NCI-H2171 treated with DMSO at 0.1 percent for 48 hours (cell line): ENCODE measurements around the gene GDA.
"Not testable (repeated sequence)": the region's sequence is repeated elsewhere in the genome, so short reads cannot be mapped to it uniquely, and the experiment has no call there.

Experiments
- DNase-seq: peaks from one replicate; lab custom pipeline; 2025; lab: John Stamatoyannopoulos, UW

The GDA gene

DNA sequence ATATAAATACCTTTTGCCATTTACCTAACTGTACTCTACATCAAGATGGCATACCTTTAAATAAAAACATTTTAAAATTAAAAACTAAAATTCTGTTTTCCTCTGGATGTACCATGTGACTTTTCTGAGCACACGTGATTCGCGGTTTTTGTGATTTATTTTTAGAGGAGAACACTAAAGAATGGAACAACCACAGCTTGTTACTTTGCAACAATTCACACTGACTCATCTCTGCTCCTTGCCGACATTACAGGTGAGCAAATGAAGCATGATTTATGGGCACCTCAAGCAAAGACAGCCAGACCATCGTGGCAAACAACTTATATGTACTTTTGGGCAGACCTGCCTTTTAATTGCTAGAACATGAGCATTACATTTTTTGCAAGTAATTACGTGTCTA is 61.3 kb downstream of the GDA start:
- no peak for DNase-seq

GRCh38 chr9:72211047-72211446 is 61.8 kb downstream of the GDA start:
- no peak for DNase-seq

DNA sequence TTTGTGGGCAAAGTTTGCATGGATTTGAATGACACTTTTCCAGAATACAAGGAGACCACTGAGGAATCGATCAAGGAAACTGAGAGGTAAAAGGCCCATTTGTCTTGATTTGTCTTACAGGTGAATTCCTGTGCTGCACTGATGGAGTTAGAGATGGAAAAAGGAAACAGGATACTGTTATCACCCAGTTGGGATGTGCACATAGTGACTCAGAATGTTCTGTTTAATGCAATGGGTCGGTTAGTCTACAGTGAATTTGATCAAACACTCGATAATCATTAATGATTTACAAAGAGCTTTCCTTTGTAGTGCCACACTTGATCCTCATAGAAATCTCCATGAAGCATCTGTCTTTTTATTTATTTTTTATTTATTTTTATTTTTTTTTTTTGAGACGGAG is 64.7 kb downstream of the GDA start:
- DNase-seq = no peak

GRCh38 chr9:72217306-72217842 is 68.1 kb downstream of the GDA start:
- DNase-seq = no peak

DNA sequence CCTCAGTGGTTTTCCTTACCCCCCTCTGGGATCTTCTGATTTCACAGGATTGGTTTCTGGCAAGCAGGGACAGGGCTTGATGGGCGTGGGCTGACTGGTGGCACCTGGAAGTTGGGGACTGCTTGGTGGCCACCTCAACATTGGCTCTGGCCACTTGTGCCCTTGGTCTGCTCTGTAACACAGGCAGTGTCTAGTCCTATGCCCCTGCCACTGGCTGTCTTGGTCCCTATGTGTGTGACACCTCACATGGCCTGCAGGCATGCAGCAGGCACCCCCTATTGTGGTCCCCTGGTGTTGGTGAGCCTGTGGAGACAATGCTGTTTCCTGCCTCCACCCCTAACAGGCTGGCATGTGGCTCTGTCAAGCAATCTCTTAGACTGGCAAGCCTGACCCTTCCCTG is 71.3 kb downstream of the GDA start:
- no peak for DNase-seq

DNA sequence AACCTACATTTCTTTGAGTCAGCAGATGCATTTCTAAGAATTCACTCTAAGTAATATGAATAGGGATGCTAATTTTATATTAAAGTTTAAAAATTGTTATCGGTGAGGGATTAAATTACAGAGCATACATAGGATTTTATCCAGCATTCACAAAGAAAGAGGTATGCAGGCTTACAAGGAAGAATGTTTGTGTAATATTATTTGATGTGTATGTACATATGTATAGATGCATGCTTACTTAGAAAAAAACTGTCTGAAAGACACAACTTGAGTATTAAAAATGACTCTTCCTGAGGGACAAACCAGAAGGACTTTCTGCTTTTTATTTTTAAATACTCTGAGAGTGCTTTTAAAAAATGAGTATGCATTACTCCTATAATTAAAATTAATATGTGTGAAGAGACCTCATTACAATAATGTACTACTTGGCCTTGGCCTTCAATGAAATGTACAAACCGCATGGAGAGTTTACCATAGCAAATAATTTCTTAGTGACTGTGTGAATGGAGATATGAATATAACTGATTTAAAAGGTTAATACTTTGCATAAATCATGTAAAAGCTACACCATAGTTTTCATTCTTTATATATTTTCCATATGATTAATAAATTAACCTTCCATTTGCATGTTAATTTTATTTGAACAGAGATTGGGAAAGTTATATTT is 77.0 kb downstream of the GDA start:
- no peak for DNase-seq

DNA sequence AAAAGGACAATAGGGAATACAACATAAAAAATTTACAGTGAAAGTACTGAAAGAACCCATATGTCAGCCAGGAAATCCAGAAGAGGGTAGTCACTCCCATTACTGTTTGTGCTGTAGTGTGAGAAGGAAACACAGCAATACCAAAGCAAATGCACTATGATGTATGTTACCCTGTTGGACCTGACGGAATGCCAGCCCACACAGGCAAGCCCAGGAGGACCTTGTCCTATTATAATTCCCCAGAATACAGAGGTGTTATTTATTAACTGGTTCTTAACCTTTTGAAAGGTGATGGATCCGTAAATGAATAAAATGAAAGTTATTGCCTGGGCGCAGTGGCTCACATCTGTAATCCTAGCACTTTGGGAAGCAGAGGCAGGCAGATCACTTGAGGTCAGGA is 79.0 kb downstream of the GDA start:
- no peak for DNase-seq

DNA sequence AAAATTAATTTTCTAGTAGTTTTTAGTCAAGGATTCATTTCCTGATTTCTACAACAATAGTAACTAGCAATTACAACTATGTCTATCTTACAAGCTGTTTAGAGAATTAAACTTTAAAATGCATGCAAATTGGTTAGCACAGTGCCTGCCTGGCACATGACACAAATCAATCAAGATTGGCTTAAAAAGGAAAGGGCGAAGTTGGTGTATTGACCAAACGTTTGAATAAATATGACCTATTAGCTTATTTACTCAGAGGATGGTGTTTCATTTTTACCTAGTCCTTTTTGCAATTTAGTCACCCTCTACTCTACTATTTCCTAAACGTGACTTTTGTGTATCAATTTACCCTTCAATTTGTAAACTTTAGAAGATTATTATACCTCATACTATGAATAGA is 83.5 kb downstream of the GDA start:
- no peak for DNase-seq

DNA sequence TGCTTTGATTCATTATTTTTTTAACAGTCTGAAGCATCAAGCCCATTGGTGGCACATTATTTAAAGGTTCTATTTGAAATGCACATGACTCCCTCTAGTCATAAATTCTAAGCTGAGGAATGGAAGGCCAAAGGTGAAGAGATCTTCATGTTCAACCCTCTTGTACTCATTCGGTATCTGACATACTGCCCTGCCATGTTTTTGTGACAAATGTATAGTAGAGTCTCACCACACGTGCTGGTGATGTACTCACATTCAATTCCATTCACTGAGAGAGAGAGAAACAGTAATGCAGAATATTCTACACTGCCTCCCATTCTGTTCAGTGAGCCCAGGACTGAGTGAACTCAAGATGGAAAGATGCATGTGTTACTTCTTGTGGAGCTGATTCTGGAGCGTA is 98.3 kb downstream of the GDA start:
- no peak for DNase-seq

DNA sequence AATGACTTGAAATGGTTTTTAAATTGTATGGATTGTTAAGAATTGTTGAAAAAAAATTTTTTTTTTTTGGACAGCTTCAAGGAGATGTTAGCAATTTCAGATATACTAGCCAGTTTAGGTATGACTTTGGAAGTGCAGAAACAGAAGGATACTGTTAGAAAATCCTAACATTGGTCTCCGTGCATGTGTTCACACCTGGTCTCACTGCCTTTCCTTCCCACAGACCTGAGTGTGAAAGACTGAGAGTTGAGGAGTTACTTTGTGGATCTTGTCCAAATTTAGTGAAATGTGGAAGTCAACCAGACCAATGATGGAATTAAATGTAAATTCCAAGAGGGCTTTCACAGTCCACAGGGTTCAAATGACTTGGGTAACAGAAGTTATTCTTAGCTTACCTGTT is 102.3 kb downstream of the GDA start:
- no peak for DNase-seq

GRCh38 chr9:72254901-72255545 is 105.8 kb downstream of the GDA start:
- no peak for DNase-seq

DNA sequence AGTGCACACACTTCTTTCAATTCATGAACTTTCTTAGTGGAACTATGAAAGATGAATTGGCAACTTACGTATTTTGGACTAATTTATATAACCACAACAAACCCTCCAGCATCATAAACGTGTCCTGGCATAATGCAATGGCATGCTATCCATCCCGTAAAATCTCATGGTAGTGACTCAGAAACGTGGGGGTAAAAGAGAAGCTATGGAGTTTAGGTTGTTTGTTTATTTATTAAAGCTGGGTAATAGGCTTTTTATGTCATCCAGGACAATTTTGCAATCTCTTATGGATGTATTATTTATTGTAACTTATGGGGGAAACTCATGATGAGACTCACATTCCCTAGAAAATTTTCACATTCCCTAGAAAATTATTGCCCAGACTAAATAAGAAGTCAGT is 106.3 kb downstream of the GDA start:
- no peak for DNase-seq

GRCh38 chr9:72256931-72257330 is 107.7 kb downstream of the GDA start:
- peak; percentile 87 for DNase-seq

DNA sequence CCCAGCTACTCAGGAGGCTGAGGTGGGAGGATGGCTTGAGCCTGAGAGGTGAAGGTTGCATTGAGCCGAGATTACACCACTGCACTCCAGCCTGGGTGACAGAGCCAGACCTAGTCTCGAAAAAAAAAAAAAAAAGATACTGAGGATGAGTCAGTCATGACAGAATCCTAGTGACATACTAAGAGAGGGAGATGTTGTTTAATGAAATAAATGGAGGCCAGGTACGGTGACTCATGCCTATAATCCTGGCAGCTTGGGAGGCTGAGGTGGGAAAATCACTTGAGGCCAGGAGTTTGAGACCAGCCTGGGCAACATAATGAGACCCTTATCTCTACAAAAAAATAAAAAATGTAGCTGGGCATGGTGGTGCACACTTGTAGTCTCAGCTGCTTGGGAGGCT is 108.6 kb downstream of the GDA start:
- no peak for DNase-seq

DNA sequence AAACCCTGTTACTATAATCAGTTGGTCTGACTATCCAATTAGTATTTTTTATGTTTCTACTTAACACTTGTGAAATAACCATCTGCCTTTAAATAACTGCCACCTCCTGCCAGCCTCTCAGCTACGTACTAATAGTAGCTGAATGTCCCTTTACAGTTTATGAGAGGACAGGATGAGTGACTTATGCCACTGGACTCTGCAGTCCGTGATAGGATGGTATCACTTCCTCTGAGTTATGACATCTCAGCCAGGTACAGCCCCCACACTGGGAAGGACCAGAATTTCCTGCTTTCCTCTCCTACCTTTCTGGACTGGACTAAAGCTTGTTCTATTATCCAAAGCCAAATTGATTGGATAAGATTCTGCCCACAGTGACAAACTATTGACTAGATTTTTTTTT is 112.8 kb downstream of the GDA start:
- no peak for DNase-seq

GRCh38 chr9:72263572-72263971 is 114.3 kb downstream of the GDA start:
- DNase-seq = no peak

- DNase-seq = no peak
Observed at GRCh38 chr9:72268961-72269360, 119.7 kb downstream of the GDA start.

DNA sequence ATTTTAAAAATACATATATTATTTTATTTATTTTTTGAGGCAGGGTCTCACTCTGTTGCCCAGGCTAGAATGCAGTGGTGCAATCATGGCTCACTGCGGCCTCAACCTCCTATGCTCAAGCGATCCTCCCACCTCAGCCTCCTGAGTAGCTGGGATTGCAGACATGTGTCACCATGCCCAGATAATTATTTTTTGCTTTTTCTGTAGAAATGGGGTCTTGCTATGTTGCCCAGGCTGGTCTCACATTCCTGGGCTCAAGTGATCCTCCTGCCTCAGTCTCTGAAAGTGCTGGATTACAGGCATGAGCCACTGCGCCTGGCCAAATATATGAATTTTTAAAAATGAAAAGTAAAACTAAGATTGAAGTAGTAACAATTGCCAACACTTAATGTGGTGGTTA is 121.1 kb downstream of the GDA start:
- DNase-seq = not testable (repeated sequence)

DNA sequence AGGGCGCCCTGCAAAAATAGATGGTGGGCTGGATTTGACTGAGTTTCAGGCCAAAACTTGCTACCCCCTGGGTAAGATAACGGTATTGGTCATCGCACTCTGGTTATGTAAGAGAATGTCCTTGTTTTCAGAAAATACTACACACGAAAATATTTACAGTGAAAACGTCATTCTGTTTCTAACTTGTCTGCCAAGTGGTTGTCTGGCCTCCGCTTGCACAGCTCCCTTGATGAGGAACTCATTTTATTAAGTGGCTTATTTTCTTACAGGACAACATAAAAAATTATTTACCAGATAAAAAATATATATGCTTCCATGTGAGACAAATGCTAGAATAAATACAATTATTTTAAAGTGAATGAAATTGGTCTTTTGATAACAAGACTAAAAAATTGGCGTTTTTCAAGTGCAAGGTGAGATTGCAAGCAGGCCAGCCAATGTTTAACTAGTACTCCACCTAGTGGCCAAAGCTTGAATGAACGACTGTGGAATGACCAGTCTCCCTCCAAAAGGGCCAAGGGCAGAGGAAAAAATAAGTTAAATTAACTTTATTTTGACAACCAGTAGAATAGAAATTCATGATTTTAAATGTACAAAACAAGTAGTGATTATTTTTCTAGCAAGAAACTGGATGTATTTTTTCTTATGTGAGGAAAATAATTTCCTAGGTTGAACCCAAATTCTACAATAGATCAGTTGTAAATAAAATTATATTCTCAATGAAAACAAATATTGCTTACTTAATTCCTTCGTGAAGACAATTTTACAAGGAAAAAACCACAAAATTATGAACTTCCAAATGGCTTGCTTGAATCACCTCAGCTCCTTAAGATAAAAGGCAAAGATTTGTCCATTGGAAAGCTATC is 122.6 kb downstream of the GDA start:
- DNase-seq = peak; percentile 42

GRCh38 chr9:72274441-72274840 is 125.2 kb downstream of the GDA start:
- DNase-seq = no peak

GRCh38 chr9:72274916-72275315 is 125.7 kb downstream of the GDA start:
- DNase-seq = no peak

- no peak for DNase-seq
Observed at GRCh38 chr9:72276429-72276828, 127.2 kb downstream of the GDA start.

GRCh38 chr9:72278959-72279358 is 129.7 kb downstream of the GDA start:
- no peak for DNase-seq
